Measurements from ENCODE around the gene GLO1. TPM values are rescaled to one million over a fixed set of nuclear protein-coding genes. Genes with fewer than 3 reads are reported as not detected.
A peak's percentile ranks its signal among the peaks of the same experiment; 100 is the strongest.

GLO1 gene
- total and polyA plus RNA-seq, 12 donors: 44.6 to 174 (median 97.3) TPM

DNA sequence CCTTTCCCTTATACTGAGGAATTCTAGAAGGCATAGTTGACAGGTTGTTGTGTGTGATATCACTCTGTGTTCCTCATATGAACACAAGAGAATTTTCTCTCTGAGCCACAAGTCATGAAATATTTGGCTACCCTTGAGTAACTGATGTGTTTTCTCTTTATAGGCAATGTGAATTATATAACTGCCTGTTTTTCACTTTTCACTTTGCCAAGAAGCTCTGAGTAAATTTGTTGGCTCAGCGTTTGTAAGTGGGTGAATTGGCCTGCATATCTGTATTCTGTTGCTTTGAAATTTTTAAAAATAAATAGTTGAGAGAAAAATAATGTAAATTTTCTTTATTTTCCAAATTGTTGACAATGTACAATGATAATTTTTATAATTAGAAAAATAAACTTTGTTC lies 58.0 kb downstream of the GLO1 start:
- H3K9me3 ChIP-seq (replicated peaks in 1 of 3): no peaks in the 10 kb centered on the region
- no peak for TF ChIP-seq POLR2A (IDR thresholded peaks at IDR 0.05)
- TF ChIP-seq, protein P1, sequence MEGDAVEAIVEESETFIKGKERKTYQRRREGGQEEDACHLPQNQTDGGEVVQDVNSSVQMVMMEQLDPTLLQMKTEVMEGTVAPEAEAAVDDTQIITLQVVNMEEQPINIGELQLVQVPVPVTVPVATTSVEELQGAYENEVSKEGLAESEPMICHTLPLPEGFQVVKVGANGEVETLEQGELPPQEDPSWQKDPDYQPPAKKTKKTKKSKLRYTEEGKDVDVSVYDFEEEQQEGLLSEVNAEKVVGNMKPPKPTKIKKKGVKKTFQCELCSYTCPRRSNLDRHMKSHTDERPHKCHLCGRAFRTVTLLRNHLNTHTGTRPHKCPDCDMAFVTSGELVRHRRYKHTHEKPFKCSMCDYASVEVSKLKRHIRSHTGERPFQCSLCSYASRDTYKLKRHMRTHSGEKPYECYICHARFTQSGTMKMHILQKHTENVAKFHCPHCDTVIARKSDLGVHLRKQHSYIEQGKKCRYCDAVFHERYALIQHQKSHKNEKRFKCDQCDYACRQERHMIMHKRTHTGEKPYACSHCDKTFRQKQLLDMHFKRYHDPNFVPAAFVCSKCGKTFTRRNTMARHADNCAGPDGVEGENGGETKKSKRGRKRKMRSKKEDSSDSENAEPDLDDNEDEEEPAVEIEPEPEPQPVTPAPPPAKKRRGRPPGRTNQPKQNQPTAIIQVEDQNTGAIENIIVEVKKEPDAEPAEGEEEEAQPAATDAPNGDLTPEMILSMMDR (IDR thresholded peaks at IDR 0.05): no peak
- 29 to 42% (median 34%) methylated on average over 1 of the region's 1 CpG for WGBS, 4 donors

DNA sequence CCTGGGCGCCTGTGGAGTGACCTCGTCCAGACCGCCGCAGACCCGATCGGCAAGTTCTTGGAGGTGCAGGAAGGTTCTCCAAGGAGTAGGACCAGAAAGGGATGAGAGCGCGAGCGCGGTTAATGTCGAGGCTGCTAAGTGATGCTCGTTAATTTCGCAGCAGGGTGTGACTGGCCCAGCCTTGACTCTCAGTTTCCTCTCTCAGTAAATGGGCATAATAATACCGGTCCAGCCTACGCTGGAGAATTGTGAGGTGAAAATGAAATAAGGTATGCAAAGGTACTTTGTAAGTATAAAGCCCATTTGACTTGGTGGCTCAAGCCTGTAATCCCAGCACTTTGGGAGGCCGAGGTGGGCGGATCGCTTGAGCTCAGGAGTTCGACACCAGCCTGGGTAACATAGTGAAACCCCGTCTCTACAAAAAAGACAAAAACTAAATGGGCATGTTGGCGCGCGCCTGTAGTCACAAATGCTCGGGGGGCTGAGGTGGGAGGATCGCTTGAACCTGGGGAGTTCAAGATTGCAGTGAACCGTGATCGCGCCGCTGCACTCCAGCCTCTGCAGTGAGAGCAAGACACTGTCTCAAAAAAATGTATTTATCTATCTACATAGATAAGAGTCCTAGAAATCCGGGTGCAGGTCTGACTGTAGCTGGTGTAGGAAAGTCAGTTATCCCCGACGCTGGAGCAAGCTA lies 62.6 kb downstream of the GLO1 start:
- H3K4me3 ChIP-seq: peak overlapping the region; percentile 68 to 79 (median 70)
- H3K27me3 ChIP-seq: no peaks in the 10 kb centered on the region
- TF ChIP-seq POLR2A (IDR thresholded peaks at IDR 0.05): no peak
- TF ChIP-seq, protein P1 (IDR thresholded peaks at IDR 0.05): no peak
- intact Hi-C loops (cut with DNase I): no loop called here
- H3K4me1 ChIP-seq (replicated peaks in 1 of 2): peaks cover 7 to 20% of the 10 kb centered on the region in 2 donors
- no peaks in the 10 kb centered on the region for H3K36me3 ChIP-seq (replicated peaks in 1 of 2)
- WGBS, 4 donors: 9 to 21% (median 11%) methylated on average over 19 to 32 of the region's 32 CpGs
- peak overlapping the region; percentile 73 to 96 (median 92) for H3K27ac ChIP-seq
- no peaks in the 10 kb centered on the region for H3K9me3 ChIP-seq (replicated peaks in 1 of 3)
- DNase-seq: peak in 4 of 7 donors; percentile 9 to 76 (median 34)

More for the DNA sequence above, 58.0 kb downstream of the GLO1 start:
- peak in 1 of 7 donors; percentile 4 for DNase-seq
- no peaks in the 10 kb centered on the region for H3K27me3 ChIP-seq
- H3K4me3 ChIP-seq: no peak overlapping the region
- H3K27ac ChIP-seq: no peak overlapping the region
- H3K36me3 ChIP-seq (replicated peaks in 1 of 2): no peaks in the 10 kb centered on the region
- intact Hi-C loops (cut with DNase I): no loop called here
- peaks cover 7 to 13% of the 10 kb centered on the region in 2 donors for H3K4me1 ChIP-seq (replicated peaks in 1 of 2)

- H3K4me3 ChIP-seq: peak within 1 kb of the TSS; percentile 68 to 79 (median 70)
- peak within 1 kb of the TSS; percentile 73 to 96 (median 92) for H3K27ac ChIP-seq
- no peaks in the 10 kb centered on the region for H3K27me3 ChIP-seq
- intact Hi-C loops (cut with DNase I): no loop called here
- H3K36me3 ChIP-seq (replicated peaks in 1 of 2): no peaks in the 10 kb centered on the region
- TF ChIP-seq, protein P1 (IDR thresholded peaks at IDR 0.05): no peak
- peak; percentile 49 to 73 for TF ChIP-seq POLR2A (IDR thresholded peaks at IDR 0.05)
- WGBS, 4 donors: 0% methylated on average over 6 to 82 of the region's 82 CpGs
- DNase-seq: peak; percentile 80 to 93 (median 84)
- no peaks in the 10 kb centered on the region for H3K9me3 ChIP-seq (replicated peaks in 1 of 3)
- H3K4me1 ChIP-seq (replicated peaks in 1 of 2): peaks cover 7 to 24% of the 10 kb centered on the region in 2 donors
Observed at GRCh38 chr6:38639498-38640215, 63.3 kb downstream of the GLO1 start, which contains the start of gene BTBD9. BTBD9 (minus strand) TSS chr6:38639929.

- intact Hi-C loops (cut with DNase I): no loop called here
Observed at GRCh38 chr6:38638941-38639497, 63.9 kb downstream of the GLO1 start.

More at GRCh38 chr6:38638941-38639497, 63.9 kb downstream of the GLO1 start:
- H3K9me3 ChIP-seq (replicated peaks in 1 of 3): no peaks in the 10 kb centered on the region
- no peaks in the 10 kb centered on the region for H3K36me3 ChIP-seq (replicated peaks in 1 of 2)
- H3K27me3 ChIP-seq: no peaks in the 10 kb centered on the region
- peak overlapping the region; percentile 73 to 96 (median 92) for H3K27ac ChIP-seq
- no peak for TF ChIP-seq POLR2A (IDR thresholded peaks at IDR 0.05)
- TF ChIP-seq, protein P1 (IDR thresholded peaks at IDR 0.05): no peak
- DNase-seq: peak; percentile 75 to 91 (median 86)
- 3 to 7% (median 5%) methylated on average over 7 to 15 of the region's 15 CpGs for WGBS, 4 donors
- H3K4me1 ChIP-seq (replicated peaks in 1 of 2): peaks cover 7 to 30% of the 10 kb centered on the region in 2 donors
- H3K4me3 ChIP-seq: peak overlapping the region; percentile 68 to 79 (median 70)
